Measurements from ENCODE around the gene PPP1R3D. TPM values are rescaled to one million over a fixed set of nuclear protein-coding genes. Genes with fewer than 3 reads are reported as not detected.
A peak's percentile ranks its signal among the peaks of the same experiment; 100 is the strongest.

The PPP1R3D gene
- polyA plus RNA-seq, 2 donors: 5.1 to 5.7 TPM

DNA sequence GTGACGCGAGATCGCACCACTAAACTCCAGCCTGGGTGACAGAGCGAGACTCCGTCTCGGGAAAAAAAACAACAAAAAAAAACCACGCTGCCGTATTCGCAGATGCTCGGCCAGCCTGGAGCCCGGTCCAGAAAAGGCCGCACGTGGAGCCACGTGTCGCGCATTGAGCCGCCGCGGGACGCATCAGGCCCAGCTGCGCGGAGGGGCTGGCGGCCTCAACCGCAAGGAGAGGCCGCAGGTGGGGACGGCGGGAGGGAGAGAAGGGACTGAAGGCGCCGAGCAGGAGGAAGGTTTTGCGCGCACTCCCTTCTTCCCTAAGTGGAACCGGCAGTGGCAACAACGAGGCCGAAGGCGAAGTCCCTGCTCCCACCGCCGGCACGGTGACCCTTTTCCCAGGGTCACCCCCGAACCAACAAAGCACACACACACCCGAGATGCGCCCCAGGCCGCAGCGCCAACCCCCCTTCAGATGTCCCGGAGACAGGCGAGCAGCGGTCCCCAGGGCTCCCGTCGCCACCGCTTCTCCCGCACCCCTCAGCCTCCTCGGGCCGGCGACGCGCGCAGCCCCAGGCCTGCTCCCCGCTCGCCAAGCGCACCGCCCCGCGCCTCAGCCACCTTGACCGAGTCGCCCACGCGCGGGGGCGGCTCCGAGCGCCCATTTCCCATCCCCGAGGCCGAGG, 7.3 kb downstream of the PPP1R3D start:
- WGBS, 2 donors: 88 to 90% methylated on average over 72 of the region's 72 CpGs
- no peak overlapping the region for H3K27ac ChIP-seq (ENCODE audit: low read depth in 2 of 2, low read length in 1 of 2)
- H3K27me3 ChIP-seq (ENCODE audit: control insufficient read depth in 1 of 2, insufficient read depth in 2 of 2, low read length in 2 of 2): no peaks in the 10 kb centered on the region
- H3K9me3 ChIP-seq (ENCODE audit: control insufficient read depth in 2 of 2, insufficient read depth in 1 of 2, low read depth in 1 of 2, low read length in 1 of 2): no peaks in the 10 kb centered on the region
- H3K4me1 ChIP-seq (ENCODE audit: control insufficient read depth in 2 of 2, insufficient read depth in 2 of 2, low read length in 1 of 2): peaks cover 0 to 4% of the 10 kb centered on the region in 2 donors
- peak overlapping the region in 1 of 2 donors; percentile 45 for H3K4me3 ChIP-seq (ENCODE audit: low read depth in 1 of 2, low read length in 2 of 2)
- H3K36me3 ChIP-seq (ENCODE audit: control insufficient read depth in 2 of 2, insufficient read depth in 2 of 2, low read length in 1 of 2): no peaks in the 10 kb centered on the region

GRCh38 chr20:59931511-59932312, 8.4 kb downstream of the PPP1R3D start:
- no peak overlapping the region for H3K27ac ChIP-seq (ENCODE audit: low read depth in 2 of 2, low read length in 1 of 2)
- 85 to 88% methylated on average over 9 of the region's 9 CpGs for WGBS, 2 donors

GRCh38 chr20:59925899-59926298, 14.2 kb downstream of the PPP1R3D start:
- no peak overlapping the region for H3K4me3 ChIP-seq (ENCODE audit: low read depth in 1 of 2, low read length in 2 of 2)
- no peaks in the 10 kb centered on the region for H3K9me3 ChIP-seq (ENCODE audit: control insufficient read depth in 2 of 2, insufficient read depth in 1 of 2, low read depth in 1 of 2, low read length in 1 of 2)
- no peaks in the 10 kb centered on the region for H3K27me3 ChIP-seq (ENCODE audit: control insufficient read depth in 1 of 2, insufficient read depth in 2 of 2, low read length in 2 of 2)
- no peaks in the 10 kb centered on the region for H3K4me1 ChIP-seq (ENCODE audit: control insufficient read depth in 2 of 2, insufficient read depth in 2 of 2, low read length in 1 of 2)
- no peak overlapping the region for H3K27ac ChIP-seq (ENCODE audit: low read depth in 2 of 2, low read length in 1 of 2)
- H3K36me3 ChIP-seq (ENCODE audit: control insufficient read depth in 2 of 2, insufficient read depth in 2 of 2, low read length in 1 of 2): no peaks in the 10 kb centered on the region

More at GRCh38 chr20:59931511-59932312, 8.4 kb downstream of the PPP1R3D start:
- no peak overlapping the region for H3K4me3 ChIP-seq (ENCODE audit: low read depth in 1 of 2, low read length in 2 of 2)
- H3K27me3 ChIP-seq (ENCODE audit: control insufficient read depth in 1 of 2, insufficient read depth in 2 of 2, low read length in 2 of 2): no peaks in the 10 kb centered on the region
- H3K36me3 ChIP-seq (ENCODE audit: control insufficient read depth in 2 of 2, insufficient read depth in 2 of 2, low read length in 1 of 2): no peaks in the 10 kb centered on the region
- peaks cover 0 to 4% of the 10 kb centered on the region in 2 donors for H3K4me1 ChIP-seq (ENCODE audit: control insufficient read depth in 2 of 2, insufficient read depth in 2 of 2, low read length in 1 of 2)
- no peaks in the 10 kb centered on the region for H3K9me3 ChIP-seq (ENCODE audit: control insufficient read depth in 2 of 2, insufficient read depth in 1 of 2, low read depth in 1 of 2, low read length in 1 of 2)

GRCh38 chr20:59925359-59925758, 14.7 kb downstream of the PPP1R3D start:
- Histone ChIP-seq H3K4me3 (ENCODE audit: low read depth in 1 of 2, low read length in 2 of 2) (no peak overlapping the region), H3K27ac (ENCODE audit: low read depth in 2 of 2, low read length in 1 of 2) (no peak overlapping the region), H3K36me3 (ENCODE audit: control insufficient read depth in 2 of 2, insufficient read depth in 2 of 2, low read length in 1 of 2) (no peaks in the 10 kb centered on the region), H3K4me1 (ENCODE audit: control insufficient read depth in 2 of 2, insufficient read depth in 2 of 2, low read length in 1 of 2) (no peaks in the 10 kb centered on the region), H3K27me3 (ENCODE audit: control insufficient read depth in 1 of 2, insufficient read depth in 2 of 2, low read length in 2 of 2) (no peaks in the 10 kb centered on the region), H3K9me3 (ENCODE audit: control insufficient read depth in 2 of 2, insufficient read depth in 1 of 2, low read depth in 1 of 2, low read length in 1 of 2) (no peaks in the 10 kb centered on the region)
- WGBS, 2 donors: 50 to 52% methylated on average over 1 of the region's 1 CpG

GRCh38 chr20:59923514-59923913, 16.6 kb downstream of the PPP1R3D start:
- H3K9me3 ChIP-seq (ENCODE audit: control insufficient read depth in 2 of 2, insufficient read depth in 1 of 2, low read depth in 1 of 2, low read length in 1 of 2): no peaks in the 10 kb centered on the region
- WGBS, 2 donors: 80 to 91% methylated on average over 1 of the region's 1 CpG

DNA sequence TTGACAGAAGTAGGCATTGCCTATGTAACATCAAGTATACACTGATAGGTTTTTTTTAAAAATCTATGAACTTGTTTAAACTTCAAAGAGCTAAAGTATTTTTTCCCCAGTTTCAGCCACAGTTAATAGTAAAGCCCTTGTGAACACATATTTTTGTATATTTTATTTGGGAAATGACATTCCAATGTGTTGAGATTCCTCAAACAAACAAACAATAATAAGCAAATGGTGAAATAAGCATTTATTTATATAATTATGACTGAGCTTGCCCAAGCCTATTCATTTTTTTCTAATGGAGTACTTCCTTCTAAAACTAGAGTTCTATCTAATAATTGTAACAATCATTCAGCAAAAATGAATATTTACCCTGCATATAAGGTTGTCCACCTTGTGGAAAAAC, 19.2 kb downstream of the PPP1R3D start:
- Histone ChIP-seq H3K4me1 (ENCODE audit: control insufficient read depth in 2 of 2, insufficient read depth in 2 of 2, low read length in 1 of 2) (no peaks in the 10 kb centered on the region), H3K9me3 (ENCODE audit: control insufficient read depth in 2 of 2, insufficient read depth in 1 of 2, low read depth in 1 of 2, low read length in 1 of 2) (no peaks in the 10 kb centered on the region), H3K27ac (ENCODE audit: low read depth in 2 of 2, low read length in 1 of 2) (no peak overlapping the region), H3K4me3 (ENCODE audit: low read depth in 1 of 2, low read length in 2 of 2) (no peak overlapping the region), H3K27me3 (ENCODE audit: control insufficient read depth in 1 of 2, insufficient read depth in 2 of 2, low read length in 2 of 2) (no peaks in the 10 kb centered on the region), H3K36me3 (ENCODE audit: control insufficient read depth in 2 of 2, insufficient read depth in 2 of 2, low read length in 1 of 2) (no peaks in the 10 kb centered on the region)

More at GRCh38 chr20:59923514-59923913, 16.6 kb downstream of the PPP1R3D start:
- H3K4me3 ChIP-seq (ENCODE audit: low read depth in 1 of 2, low read length in 2 of 2): no peak overlapping the region
- H3K36me3 ChIP-seq (ENCODE audit: control insufficient read depth in 2 of 2, insufficient read depth in 2 of 2, low read length in 1 of 2): no peaks in the 10 kb centered on the region
- H3K27ac ChIP-seq (ENCODE audit: low read depth in 2 of 2, low read length in 1 of 2): no peak overlapping the region
- no peaks in the 10 kb centered on the region for H3K27me3 ChIP-seq (ENCODE audit: control insufficient read depth in 1 of 2, insufficient read depth in 2 of 2, low read length in 2 of 2)
- no peaks in the 10 kb centered on the region for H3K4me1 ChIP-seq (ENCODE audit: control insufficient read depth in 2 of 2, insufficient read depth in 2 of 2, low read length in 1 of 2)

DNA sequence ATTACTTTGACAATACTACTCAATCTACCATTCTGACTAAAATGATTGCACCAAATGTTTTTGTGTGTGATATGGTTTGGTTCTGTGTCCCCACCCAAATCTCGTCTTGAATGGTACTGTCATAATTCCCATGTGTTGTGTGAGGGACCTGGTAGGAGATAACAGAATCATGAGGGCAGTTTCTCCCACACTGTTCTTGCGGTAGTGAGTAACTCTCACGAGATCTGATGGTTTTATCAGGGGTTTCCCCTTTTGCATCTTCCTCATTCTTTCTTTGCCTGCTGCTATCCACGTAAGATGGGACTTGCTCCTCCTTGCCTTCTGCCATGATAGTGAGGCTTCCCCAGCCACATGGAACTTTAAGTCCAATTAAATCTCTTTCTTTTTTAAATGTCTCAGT, 27.5 kb downstream of the PPP1R3D start:
- Histone ChIP-seq H3K4me1 (ENCODE audit: control insufficient read depth in 2 of 2, insufficient read depth in 2 of 2, low read length in 1 of 2) (no peaks in the 10 kb centered on the region), H3K27me3 (ENCODE audit: control insufficient read depth in 1 of 2, insufficient read depth in 2 of 2, low read length in 2 of 2) (no peaks in the 10 kb centered on the region), H3K36me3 (ENCODE audit: control insufficient read depth in 2 of 2, insufficient read depth in 2 of 2, low read length in 1 of 2) (no peaks in the 10 kb centered on the region), H3K4me3 (ENCODE audit: low read depth in 1 of 2, low read length in 2 of 2) (no peak overlapping the region), H3K27ac (ENCODE audit: low read depth in 2 of 2, low read length in 1 of 2) (no peak overlapping the region), H3K9me3 (ENCODE audit: control insufficient read depth in 2 of 2, insufficient read depth in 1 of 2, low read depth in 1 of 2, low read length in 1 of 2) (no peaks in the 10 kb centered on the region)
- 75 to 82% methylated on average over 4 of the region's 4 CpGs for WGBS, 2 donors

- no peak overlapping the region for H3K27ac ChIP-seq (ENCODE audit: low read depth in 2 of 2, low read length in 1 of 2)
- no peak overlapping the region for H3K4me3 ChIP-seq (ENCODE audit: low read depth in 1 of 2, low read length in 2 of 2)
- 77 to 82% methylated on average over 2 of the region's 2 CpGs for WGBS, 2 donors
- no peaks in the 10 kb centered on the region for H3K36me3 ChIP-seq (ENCODE audit: control insufficient read depth in 2 of 2, insufficient read depth in 2 of 2, low read length in 1 of 2)
- no peaks in the 10 kb centered on the region for H3K9me3 ChIP-seq (ENCODE audit: control insufficient read depth in 2 of 2, insufficient read depth in 1 of 2, low read depth in 1 of 2, low read length in 1 of 2)
- no peaks in the 10 kb centered on the region for H3K27me3 ChIP-seq (ENCODE audit: control insufficient read depth in 1 of 2, insufficient read depth in 2 of 2, low read length in 2 of 2)
- H3K4me1 ChIP-seq (ENCODE audit: control insufficient read depth in 2 of 2, insufficient read depth in 2 of 2, low read length in 1 of 2): no peaks in the 10 kb centered on the region
Measured at GRCh38 chr20:59911041-59911440, 29.1 kb downstream of the PPP1R3D start.

DNA sequence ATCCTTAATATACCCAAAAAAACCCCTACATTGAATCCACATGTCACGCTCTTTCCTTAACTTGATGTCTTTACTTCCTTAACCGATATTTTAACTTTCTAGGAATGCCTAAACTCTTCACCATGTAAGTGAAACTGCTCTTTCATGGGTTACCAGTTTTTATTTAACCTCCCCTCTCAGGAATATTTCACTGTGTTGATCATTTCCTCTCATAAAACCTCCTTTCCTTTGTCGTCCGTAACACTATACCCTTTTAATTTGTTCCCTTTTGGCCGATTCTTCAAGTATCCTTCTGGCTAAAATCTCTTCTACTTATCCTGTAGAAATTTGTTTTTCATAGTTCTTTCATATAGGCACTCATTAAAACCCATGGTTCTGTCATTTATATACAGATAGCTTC, 31.2 kb downstream of the PPP1R3D start:
- H3K27ac ChIP-seq (ENCODE audit: low read depth in 2 of 2, low read length in 1 of 2): no peak overlapping the region
- H3K36me3 ChIP-seq (ENCODE audit: control insufficient read depth in 2 of 2, insufficient read depth in 2 of 2, low read length in 1 of 2): no peaks in the 10 kb centered on the region
- H3K27me3 ChIP-seq (ENCODE audit: control insufficient read depth in 1 of 2, insufficient read depth in 2 of 2, low read length in 2 of 2): no peaks in the 10 kb centered on the region
- 91 to 93% methylated on average over 5 of the region's 5 CpGs for WGBS, 2 donors
- no peaks in the 10 kb centered on the region for H3K4me1 ChIP-seq (ENCODE audit: control insufficient read depth in 2 of 2, insufficient read depth in 2 of 2, low read length in 1 of 2)
- H3K4me3 ChIP-seq (ENCODE audit: low read depth in 1 of 2, low read length in 2 of 2): no peak overlapping the region
- H3K9me3 ChIP-seq (ENCODE audit: control insufficient read depth in 2 of 2, insufficient read depth in 1 of 2, low read depth in 1 of 2, low read length in 1 of 2): no peaks in the 10 kb centered on the region

DNA sequence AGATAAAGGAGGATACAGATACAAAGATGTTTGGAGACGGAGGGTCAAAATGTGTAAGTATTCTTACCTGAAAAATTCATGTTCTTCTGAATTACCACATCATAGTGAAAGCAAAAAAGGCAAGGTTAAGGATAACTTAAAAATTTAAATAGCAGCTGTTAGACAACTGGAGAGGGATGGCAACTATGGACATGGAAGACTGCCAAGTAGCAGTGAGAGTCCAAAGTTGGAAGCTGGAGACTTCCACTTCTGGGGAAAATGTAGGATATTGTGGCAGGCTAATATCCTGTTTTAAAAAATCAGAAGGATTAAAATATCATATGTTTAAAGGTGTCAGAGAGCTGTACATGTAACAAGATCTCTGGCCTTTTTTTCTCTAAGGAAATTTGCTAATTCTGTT, 36.5 kb downstream of the PPP1R3D start:
- H3K9me3 ChIP-seq (ENCODE audit: control insufficient read depth in 2 of 2, insufficient read depth in 1 of 2, low read depth in 1 of 2, low read length in 1 of 2): no peaks in the 10 kb centered on the region
- no peak overlapping the region for H3K4me3 ChIP-seq (ENCODE audit: low read depth in 1 of 2, low read length in 2 of 2)
- H3K27me3 ChIP-seq (ENCODE audit: control insufficient read depth in 1 of 2, insufficient read depth in 2 of 2, low read length in 2 of 2): no peaks in the 10 kb centered on the region
- H3K27ac ChIP-seq (ENCODE audit: low read depth in 2 of 2, low read length in 1 of 2): no peak overlapping the region
- H3K36me3 ChIP-seq (ENCODE audit: control insufficient read depth in 2 of 2, insufficient read depth in 2 of 2, low read length in 1 of 2): no peaks in the 10 kb centered on the region
- H3K4me1 ChIP-seq (ENCODE audit: control insufficient read depth in 2 of 2, insufficient read depth in 2 of 2, low read length in 1 of 2): no peaks in the 10 kb centered on the region
- WGBS, 2 donors: 93 to 96% methylated on average over 1 of the region's 1 CpG
